GM18861 (cell line): ENCODE data around the gene VOPP1.
"Not testable (repeated sequence)": the region's sequence is repeated elsewhere in the genome, so short reads cannot be mapped to it uniquely, and the experiment has no call there.

ENCODE experiments used
- ATAC-seq: cut with Tn5 transposase; IDR thresholded peaks from one replicate; pipeline ENCODE4 v1.9.1; 2021; ENCODE audit not compliant: unreplicated experiment

Gene VOPP1

GRCh38 chr7:55587687-55588378 is 15.5 kb upstream of the VOPP1 start:
- no peak for ATAC-seq

GRCh38 chr7:55582656-55583055 is 10.4 kb upstream of the VOPP1 start:
- ATAC-seq, result not testable (repeated sequence)

GRCh38 chr7:55576753-55577152 is 4.5 kb upstream of the VOPP1 start:
- no peak for ATAC-seq

DNA sequence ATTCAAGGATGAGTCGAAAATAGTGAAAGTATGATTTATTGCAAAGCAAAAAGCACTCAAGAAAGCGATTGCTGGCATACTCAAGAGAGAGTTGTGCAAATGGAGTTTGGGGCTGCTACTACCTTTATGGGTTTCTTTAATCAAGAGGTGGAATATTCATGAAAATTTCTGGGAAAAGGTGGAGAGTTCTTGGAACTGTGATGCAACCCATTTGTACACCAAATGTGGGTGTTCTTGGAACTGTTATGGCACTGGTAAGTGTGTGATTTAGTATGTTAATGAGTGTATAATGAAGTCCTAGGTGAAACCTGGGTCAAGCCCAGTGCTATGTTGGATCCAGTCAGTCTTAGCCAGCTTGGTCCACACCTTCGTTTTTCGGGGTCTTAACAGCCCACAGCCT is 3.4 kb upstream of the VOPP1 start:
- ATAC-seq, result no peak

GRCh38 chr7:55575098-55575497 is 2.8 kb upstream of the VOPP1 start:
- ATAC-seq, result no peak

- no peak for ATAC-seq
Observed at GRCh38 chr7:55574051-55574717, 1.9 kb upstream of the VOPP1 start.

DNA sequence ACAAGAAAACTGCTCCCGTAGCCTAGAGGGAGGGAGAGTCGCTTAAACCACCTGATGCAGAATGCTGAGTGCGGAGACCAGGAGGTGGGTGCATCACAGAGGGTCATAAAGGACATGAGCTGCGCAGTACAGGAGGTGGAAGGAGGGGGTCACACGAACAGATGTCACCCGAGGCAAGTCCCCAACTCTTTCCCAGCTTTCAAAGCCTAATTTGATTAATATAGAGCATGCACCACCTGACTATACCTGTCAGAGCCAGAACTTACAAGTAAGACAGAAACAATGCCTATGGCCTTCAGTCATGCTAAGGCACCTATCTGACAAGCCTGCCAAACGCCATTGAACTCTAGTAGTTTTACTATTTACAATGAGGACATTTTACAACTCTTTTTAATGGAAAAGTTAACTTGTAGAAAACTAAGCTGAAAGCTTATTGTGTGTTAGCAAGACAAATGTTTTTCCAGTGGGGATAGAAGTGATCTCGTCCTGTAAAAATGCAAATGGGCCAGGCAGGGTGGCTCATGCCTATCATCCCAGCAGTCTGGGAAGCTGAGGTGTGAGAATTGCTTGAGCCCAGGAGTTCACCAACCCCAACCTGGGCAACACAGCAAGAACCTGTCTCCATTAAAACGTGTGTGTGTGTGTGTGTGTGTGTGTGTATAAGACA is 1.1 kb upstream of the VOPP1 start:
- no peak for ATAC-seq

DNA sequence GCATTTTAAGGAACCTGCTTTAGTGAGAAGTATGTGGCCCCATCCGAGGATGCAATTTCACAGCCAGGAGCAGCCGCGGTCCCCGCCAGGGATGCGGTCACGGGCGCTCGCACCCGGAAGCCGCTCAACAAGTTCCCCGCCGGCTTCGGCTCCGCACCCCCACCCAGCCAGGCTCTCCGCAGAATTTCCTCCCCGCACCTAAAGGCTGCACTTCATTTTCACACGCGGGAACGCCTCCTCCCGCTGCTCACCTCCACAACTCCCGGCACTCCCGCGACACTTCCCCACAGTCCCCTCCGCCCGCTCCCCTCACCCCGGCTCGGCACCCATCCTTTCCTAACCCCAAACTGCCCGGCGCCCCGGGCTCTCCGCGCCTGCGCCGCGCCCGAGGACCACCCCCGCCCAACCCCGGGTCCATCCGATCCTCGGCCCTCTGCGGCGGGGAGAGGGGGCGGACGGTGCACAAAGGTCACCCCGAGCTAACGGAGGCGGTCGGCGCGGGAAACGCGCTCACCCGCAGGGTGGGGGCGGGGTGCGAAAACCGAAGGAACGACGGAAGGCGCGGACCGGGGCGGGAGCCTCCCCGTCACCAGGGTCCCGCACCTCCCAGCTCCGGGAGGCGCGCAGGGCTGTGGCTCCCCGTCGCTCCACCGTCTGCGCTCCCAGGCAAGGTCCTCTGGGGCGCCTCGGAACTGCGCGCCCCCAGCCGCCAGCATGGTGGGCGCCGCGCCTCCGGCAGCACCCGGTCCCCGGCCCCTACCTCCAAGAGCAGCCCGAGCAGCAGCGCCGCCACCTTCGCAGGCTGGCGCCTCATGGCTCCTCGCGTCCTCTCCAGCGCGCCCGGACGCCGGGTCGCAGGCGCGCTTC is 558 bp downstream of the VOPP1 start:
- ATAC-seq, result peak; percentile 13

- ATAC-seq, result no peak
Observed at GRCh38 chr7:55570939-55571338, 1.4 kb downstream of the VOPP1 start.

DNA sequence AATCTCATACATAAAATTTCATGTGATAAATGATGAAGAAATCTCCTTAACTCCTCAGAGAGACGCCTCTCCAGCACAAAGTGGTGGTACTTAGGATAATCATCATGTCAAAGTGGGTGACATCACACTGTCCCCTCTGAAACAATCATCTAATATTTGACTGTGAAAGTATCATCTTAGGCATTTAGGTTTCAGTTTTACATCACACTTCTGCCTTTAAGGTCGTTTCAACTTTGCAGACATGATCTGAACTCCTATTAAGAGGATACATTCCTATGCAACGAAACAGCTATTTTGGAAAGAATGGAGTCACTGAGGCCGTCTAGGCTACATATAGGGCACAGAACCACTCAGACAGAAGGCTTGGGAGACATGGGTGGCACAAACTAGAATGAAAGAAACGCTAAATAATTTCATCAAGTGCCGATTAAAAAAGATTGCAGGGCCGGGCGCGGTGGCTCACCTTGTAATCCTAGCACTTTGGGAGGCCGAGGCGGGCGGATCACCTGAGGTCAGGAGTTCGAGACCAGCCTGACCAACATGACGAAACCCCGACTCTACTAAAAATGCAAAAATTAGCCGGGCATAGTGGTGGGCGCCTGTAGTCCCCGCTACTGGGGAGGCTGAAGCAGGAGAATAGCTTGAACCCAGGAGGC is 2.0 kb downstream of the VOPP1 start:
- peak; percentile 43 for ATAC-seq

- peak; percentile 14 for ATAC-seq
Observed at GRCh38 chr7:55569797-55570196, 2.5 kb downstream of the VOPP1 start.

DNA sequence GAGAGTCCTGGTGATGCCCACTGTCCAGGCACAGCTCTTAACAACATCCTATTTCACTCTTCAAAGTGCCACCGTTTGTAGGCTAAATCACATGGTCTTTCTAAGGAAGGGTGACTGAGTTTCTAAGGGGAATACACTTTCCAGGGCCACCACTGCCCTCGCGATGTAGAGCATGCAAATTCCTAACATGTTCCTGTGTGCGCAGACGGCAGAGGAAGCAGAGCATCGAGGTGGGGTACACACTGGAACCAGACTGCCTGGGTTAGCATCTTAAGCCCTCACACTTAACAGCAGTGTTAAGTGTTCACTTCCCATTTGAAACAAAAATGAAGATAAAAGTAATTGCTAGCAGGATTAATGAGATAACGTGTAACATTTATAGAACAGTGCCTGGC is 3.0 kb downstream of the VOPP1 start:
- no peak for ATAC-seq

GRCh38 chr7:55568613-55569268 is 3.6 kb downstream of the VOPP1 start:
- ATAC-seq, result no peak

GRCh38 chr7:55567571-55567970 is 4.7 kb downstream of the VOPP1 start:
- ATAC-seq, result no peak

- no peak for ATAC-seq
Observed at GRCh38 chr7:55565681-55566080, 6.6 kb downstream of the VOPP1 start.

GRCh38 chr7:55563596-55564325 is 8.5 kb downstream of the VOPP1 start:
- no peak for ATAC-seq

DNA sequence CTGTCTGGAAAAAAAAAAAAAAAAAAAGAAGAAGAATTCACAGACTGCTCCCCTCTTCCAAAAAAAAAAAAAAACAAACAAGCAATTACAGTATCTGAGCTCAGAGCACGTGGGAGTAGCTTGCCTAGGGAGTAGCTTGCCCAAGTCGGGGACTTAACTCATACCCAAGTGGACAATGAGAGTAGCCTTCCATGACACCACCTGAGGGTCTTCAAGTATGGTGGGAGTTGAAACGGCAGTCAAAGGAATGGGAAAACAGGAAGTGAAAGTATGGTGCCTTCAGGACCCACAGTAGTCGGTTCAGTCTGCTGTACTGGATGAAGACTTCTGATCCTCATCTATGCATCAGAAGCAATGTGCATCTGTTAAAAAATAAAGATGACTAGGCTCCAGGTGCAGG is 10.6 kb downstream of the VOPP1 start:
- no peak for ATAC-seq

DNA sequence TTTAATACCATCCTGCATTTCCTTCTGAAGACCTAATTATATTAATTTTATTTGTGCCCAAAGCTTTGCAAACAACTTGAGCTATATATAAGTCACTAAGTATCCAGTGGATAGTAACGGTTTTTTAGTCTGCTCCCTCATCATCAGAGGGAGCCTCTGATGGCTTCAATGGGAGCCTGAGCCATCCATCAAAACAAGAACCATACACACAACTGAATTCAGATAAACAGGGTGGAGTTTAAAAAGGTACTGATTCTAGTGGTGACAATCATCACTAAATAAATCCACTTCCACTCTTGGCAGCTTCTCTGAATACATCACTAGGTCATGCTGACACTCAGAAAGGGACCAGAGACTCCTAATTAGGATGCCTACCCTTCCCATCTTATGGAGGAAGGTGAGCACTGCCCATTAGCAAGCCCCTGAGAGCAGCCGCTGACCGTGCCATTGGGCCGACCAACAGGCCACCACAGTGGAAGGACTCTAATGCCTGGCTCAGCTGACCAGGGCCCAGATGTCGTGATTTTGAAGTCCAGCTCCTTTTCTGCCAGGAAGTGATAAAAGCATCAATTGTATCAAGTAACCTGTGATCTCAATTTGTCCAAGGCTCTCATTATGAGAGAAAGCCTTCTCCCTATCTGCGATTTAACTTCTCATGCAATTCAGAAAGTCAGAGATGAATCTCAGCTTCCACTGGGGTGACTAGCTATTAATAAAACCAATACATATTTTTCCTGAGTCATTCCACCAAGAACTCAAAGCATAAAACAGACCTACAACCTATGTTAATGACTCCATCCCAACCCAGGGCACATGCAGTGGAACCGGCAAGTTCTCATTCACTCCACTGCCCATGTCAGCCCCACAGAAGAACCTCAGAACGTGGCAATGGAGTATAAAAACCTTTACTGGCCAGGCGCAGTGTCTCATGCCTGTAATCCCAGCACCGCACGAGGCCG is 13.1 kb downstream of the VOPP1 start:
- no peak for ATAC-seq
